IMR-90 (cell line): ENCODE data around the gene ITGA2. TPM values are rescaled to one million over a fixed set of nuclear protein-coding genes. Genes with fewer than 3 reads are reported as not detected.

ENCODE experiments used
- ATAC-seq: fragments of 200-7000 bp; cut with Tn5 transposase; 2 replicates; pipeline ENCODE4 v1.9.1; 2020; ENCODE audit warnings: low read depth, mild to moderate bottlenecking, moderate library complexity
- BruUV-seq: library from RNA; stranded (reverse); fragments of 400-500 nt; replicated peaks from 2 replicates; lab custom pipeline; 2021; lab: Mats Ljungman, UMichigan
- CTCF ChIA-PET: fragments of 300-600 bp; formaldehyde crosslinking; extraction: SDS; loops from one replicate; lab custom pipeline; 2021; ENCODE audit warnings: antibody characterized with exemption; lab: Yijun Ruan, JAX
- POLR2A ChIA-PET: fragments of 300-600 bp; sonication (Branson Sonifier 250); formaldehyde crosslinking; loops from one replicate; lab custom pipeline; 2022; ENCODE audit warnings: antibody characterized with exemption; ENCODE audit not compliant: unreplicated experiment; lab: Charles Lee
- DNase-seq: peaks from one replicate; pipeline ENCODE4 v3.0.0; 2013
- H2AFZ ChIP-seq: replicated peaks from 2 replicates; pipeline ENCODE3; 2013; ENCODE audit warnings: low read length, mild to moderate bottlenecking; ENCODE audit not compliant: poor library complexity
- H2AK5ac ChIP-seq: 2 replicates; pipeline ENCODE4 v1.6.1; 2013; ENCODE audit warnings: low read depth, low read length, inconsistent platforms
- H2AK9ac ChIP-seq: replicated peaks from 2 replicates; pipeline ENCODE3; 2013; ENCODE audit warnings: mild to moderate bottlenecking, low read depth, low read length, moderate library complexity; ENCODE audit not compliant: poor library complexity
- H2BK120ac ChIP-seq: 2 replicates; pipeline ENCODE4 v1.6.1; 2013; ENCODE audit warnings: low read depth, low read length, inconsistent platforms
- H2BK15ac ChIP-seq: 3 replicates; pipeline ENCODE4 v1.6.1; 2013; ENCODE audit warnings: low read depth, low read length, inconsistent platforms
- H2BK20ac ChIP-seq: 2 replicates; pipeline ENCODE4 v1.6.1; 2013; ENCODE audit warnings: low read depth, mild to moderate bottlenecking, inconsistent platforms, low read length, moderate library complexity
- H2BK5ac ChIP-seq: 2 replicates; pipeline ENCODE4 v1.6.1; 2013; ENCODE audit warnings: mild to moderate bottlenecking, low read depth, low read length, inconsistent platforms; ENCODE audit not compliant: poor library complexity, severe bottlenecking
- H3K14ac ChIP-seq: replicated peaks from 2 replicates; pipeline ENCODE4 v1.6.1; 2013; ENCODE audit warnings: low read depth, low read length, inconsistent platforms
- H3K18ac ChIP-seq: 2 replicates; pipeline ENCODE4 v1.6.1; 2013; ENCODE audit warnings: low read depth, low read length, control low read depth
- H3K23ac ChIP-seq: 2 replicates; pipeline ENCODE4 v1.6.1; 2013; ENCODE audit warnings: low read depth, low read length, inconsistent platforms
- H3K27ac ChIP-seq: 2 replicates; pipeline ENCODE4 v1.5.1; 2013; ENCODE audit warnings: mild to moderate bottlenecking, control low read depth, low read length; ENCODE audit not compliant: insufficient read depth
- H3K27me3 ChIP-seq: 2 replicates; pipeline ENCODE4 v1.6.1; 2013; ENCODE audit warnings: low read length; ENCODE audit not compliant: control insufficient read depth, insufficient read depth
- H3K36me3 ChIP-seq: 2 replicates; pipeline ENCODE4 v1.6.1; 2013; ENCODE audit warnings: low read length, mixed read lengths; ENCODE audit not compliant: control insufficient read depth, insufficient read depth
- H3K4ac ChIP-seq: 2 replicates; pipeline ENCODE4 v1.6.1; 2013; ENCODE audit warnings: low read depth, low read length, inconsistent platforms
- H3K4me1 ChIP-seq: 2 replicates; pipeline ENCODE4 v1.6.1; 2013; ENCODE audit warnings: low read length, mixed read lengths; ENCODE audit not compliant: control insufficient read depth, insufficient read depth
- H3K4me2 ChIP-seq: 2 replicates; pipeline ENCODE4 v1.6.1; 2013; ENCODE audit warnings: low read depth, mild to moderate bottlenecking, control low read depth, low read length, moderate library complexity
- H3K4me3 ChIP-seq: 2 replicates; pipeline ENCODE4 v1.5.1; 2013; ENCODE audit warnings: low read depth, mild to moderate bottlenecking, control low read depth, low read length, moderate library complexity; ENCODE audit not compliant: insufficient read depth
- H3K56ac ChIP-seq: 2 replicates; pipeline ENCODE4 v1.6.1; 2013; ENCODE audit warnings: low read length, inconsistent platforms; ENCODE audit not compliant: insufficient read depth; ENCODE audit errors: extremely low read depth
- H3K79me1 ChIP-seq, 2 experiments: 2 replicates each; pipeline ENCODE4 v1.6.1; 2013; ENCODE audit warnings: low read length in 2 of 2, inconsistent platforms in 1 of 2, low read depth in 1 of 2
- H3K9ac ChIP-seq: 2 replicates; pipeline ENCODE4 v1.6.1; 2013; ENCODE audit warnings: low read depth, low read length, control low read depth
- H3K9me1 ChIP-seq: 2 replicates; pipeline ENCODE4 v1.6.1; 2013; ENCODE audit warnings: low read length, inconsistent platforms; ENCODE audit not compliant: insufficient read depth
- H3K9me3 ChIP-seq: 2 replicates; pipeline ENCODE4 v1.6.1; 2013; ENCODE audit warnings: low read length; ENCODE audit not compliant: control insufficient read depth, insufficient read depth
- H4K20me1 ChIP-seq: 2 replicates; pipeline ENCODE4 v1.6.1; 2013; ENCODE audit warnings: low read length, inconsistent platforms; ENCODE audit not compliant: insufficient read depth
- H4K5ac ChIP-seq: 2 replicates; pipeline ENCODE4 v1.6.1; 2013; ENCODE audit warnings: mild to moderate bottlenecking, low read depth, low read length, control low read depth
- H4K8ac ChIP-seq, 2 experiments: 2 replicates each; pipeline ENCODE4 v1.6.1; 2013; ENCODE audit warnings: low read depth in 2 of 2, low read length in 2 of 2, control low read depth in 1 of 2, inconsistent platforms in 1 of 2
- H4K91ac ChIP-seq: 2 replicates; pipeline ENCODE4 v1.6.1; 2013; ENCODE audit warnings: low read depth, low read length, inconsistent platforms; ENCODE audit not compliant: insufficient read depth
- MXI1 ChIP-seq: IDR thresholded peaks from 2 replicates; pipeline ENCODE4 v1.6.1; 2012; ENCODE audit warnings: low read depth, mild to moderate bottlenecking, low read length, moderate library complexity, borderline replicate concordance
- SMC3 ChIP-seq: fragments of 150-350 bp; IDR thresholded peaks from 2 replicates; pipeline ENCODE4 v1.6.1; 2016; ENCODE audit warnings: low read depth, mild to moderate bottlenecking, antibody characterized with exemption, low read length, moderate library complexity
- WGBS, 2 experiments: methylation state at CpG; one replicate each; pipeline versions ENCODE4 v1.1.5 to v1.1.7; 2013; ENCODE audit warnings: missing lambda C conversion rate in 2 of 2; ENCODE audit not compliant: insufficient read length in 1 of 2; ENCODE audit errors: extremely low coverage in 2 of 2; 5-methylcytosine and 5-hydroxymethylcytosine counted together
- dilution Hi-C: fragments of 300-500 bp; cut with HindIII; formaldehyde crosslinking; loops from one replicate; pipeline ENCODE4 v1.14.3; 2018; ENCODE audit warnings: low sequenced_read_pairs; ENCODE audit not compliant: unreplicated experiment
- in situ Hi-C: fragments of 300-500 bp; cut with MboI; formaldehyde crosslinking; loops from 3 replicates; pipeline ENCODE4 v1.14.3; 2019; ENCODE audit warnings: low sequenced_read_pairs, inconsistent platforms, mixed read lengths
- intact Hi-C: fragments of 100-400 bp; cut with micrococcal nuclease; formaldehyde crosslinking; loops from 2 replicates; pipeline ENCODE4 v1.10.0; 2022
- polyA plus RNA-seq, 3 experiments: library from polyadenylated mRNA; depleted of rRNA; stranded (reverse); fragments of >200 nt; gene quantifications; 2 replicates each; pipeline ENCODE4 v1.2.3, GENCODE V29; 2012; ENCODE audit warnings: low replicate concordance in 1 of 3
- total RNA-seq: library from RNA; depleted of rRNA; stranded (reverse); fragments of >200 nt; gene quantifications from 2 replicates; pipeline ENCODE4 v1.2.3, GENCODE V29; 2012

Gene ITGA2
- total and polyA plus RNA-seq, 2 of the 4 experiments (the other 2 are of a cell fraction): 23.3 to 93.4 TPM

DNA sequence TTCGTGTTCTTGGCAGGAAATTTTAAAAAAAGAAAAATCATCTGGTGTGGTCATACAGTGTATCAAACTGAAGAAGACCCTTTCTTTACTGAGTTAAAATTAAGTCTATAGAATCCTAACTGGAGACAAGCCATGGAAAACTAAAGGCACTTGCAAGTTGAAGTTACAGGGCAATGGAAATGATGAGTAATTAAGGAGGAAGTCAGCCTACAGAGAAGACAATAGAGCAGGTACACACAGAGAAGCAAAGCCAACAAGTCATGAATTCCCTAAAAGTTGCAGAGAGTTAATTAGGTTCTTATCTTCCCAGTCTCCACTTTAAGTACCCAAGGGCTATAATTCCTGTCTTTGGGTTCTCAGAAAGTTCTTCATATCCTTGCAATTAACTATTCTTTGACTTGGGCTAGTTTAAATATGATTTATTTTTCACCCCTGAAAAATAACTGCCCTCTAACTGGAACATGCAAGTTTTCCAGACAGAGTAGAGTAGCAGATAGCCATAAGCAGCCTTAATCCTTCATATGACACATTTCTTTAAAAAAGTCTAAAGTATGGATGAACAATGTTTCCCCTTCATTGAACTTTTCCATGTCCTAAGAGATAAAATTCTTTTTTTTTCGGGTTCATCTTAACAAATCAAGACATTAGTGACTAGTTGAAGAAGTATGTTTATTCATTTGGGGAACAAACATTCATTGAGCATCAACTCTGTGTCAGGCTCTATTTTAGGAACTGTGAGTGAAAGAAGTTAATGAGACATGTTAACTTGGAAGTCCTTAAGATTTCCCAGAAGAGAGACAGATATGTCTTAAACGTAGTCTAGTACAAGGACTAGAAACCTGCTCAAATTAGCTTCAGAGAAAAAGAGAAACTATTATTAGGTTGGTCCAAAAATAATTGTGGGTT lies 5.2 kb upstream of the ITGA2 start:
- Histone ChIP-seq H4K5ac (no peak overlapping the region), H2BK20ac (peak overlapping the region; percentile 38; the same call in 1 of the 2 replicates), H4K91ac (no peak overlapping the region), H2AFZ (no peak overlapping the region), H3K23ac (peak overlapping the region; percentile 70; the same call in 1 of the 2 replicates), H4K8ac (0 out of 4 replicates have a peak overlapping the region, but pooled peaks of 1 of the 2 experiments have one; percentile 17), H3K9me3 (no peaks in the 10 kb centered on the region), H2BK15ac (no peak overlapping the region), H2AK9ac (no peak overlapping the region), H2BK5ac (peak overlapping the region; percentile 29), H3K4ac (peak overlapping the region; percentile 41; the same call in 1 of the 2 replicates), H3K4me2 (peak overlapping the region; percentile 31; the same call in 1 of the 2 replicates), H3K14ac (no peak overlapping the region; the same call in none of the 2 replicates), H3K4me3 (no peak overlapping the region), H4K20me1 (no peaks in the 10 kb centered on the region), H3K79me1 (peaks cover 0 to 25% of the 10 kb centered on the region in 2 experiments; a peak in 2 of 4 replicates), H2BK120ac (no peak overlapping the region; the same call in 1 of the 2 replicates), H3K9ac (no peak overlapping the region), H3K56ac (no peak overlapping the region), H3K18ac (no peak overlapping the region; the same call in 1 of the 2 replicates), H3K4me1 (peaks cover 15% of the 10 kb centered on the region; the same call in 1 of the 2 replicates), H3K27ac (no peak overlapping the region), H3K9me1 (peaks cover 3% of the 10 kb centered on the region; the same call in 1 of the 2 replicates), H2AK5ac (no peak overlapping the region), H3K27me3 (no peaks in the 10 kb centered on the region), H3K36me3 (no peaks in the 10 kb centered on the region)
- intact Hi-C loops (no loop called here), in situ Hi-C loops (no loop called here), dilution Hi-C loops (no loop called here)
- TF ChIP-seq MXI1 (no peak), SMC3 (no peak)
- ATAC-seq (no peak), DNase-seq (peak; percentile 51)
- ChIA-PET POLR2A (no interaction called here), CTCF (interaction anchor here (1.1 kb wide), 1 partner anchor 13 kb away, joined by 5 read pairs; no protein-coding TSS in a partner anchor)
- BruUV-seq: no TSS peak
- no CpG with 5 or more reads among the region's 3 CpGs for WGBS, 2 experiments
